ENCODE measurements around the gene ETFDH.
"Not testable (repeated sequence)": the region's sequence is repeated elsewhere in the genome, so short reads cannot be mapped to it uniquely, and the experiment has no call there.

Gene ETFDH

GRCh38 chr4:158681629-158682028 is 9.5 kb downstream of the ETFDH start:
- no peak overlapping the region for H3K27ac ChIP-seq
- TF ChIP-seq CTCF (IDR thresholded peaks at IDR 0.05) (no peak), ZFX (IDR thresholded peaks at IDR 0.05; ENCODE audit: borderline replicate concordance) (no peak)

DNA sequence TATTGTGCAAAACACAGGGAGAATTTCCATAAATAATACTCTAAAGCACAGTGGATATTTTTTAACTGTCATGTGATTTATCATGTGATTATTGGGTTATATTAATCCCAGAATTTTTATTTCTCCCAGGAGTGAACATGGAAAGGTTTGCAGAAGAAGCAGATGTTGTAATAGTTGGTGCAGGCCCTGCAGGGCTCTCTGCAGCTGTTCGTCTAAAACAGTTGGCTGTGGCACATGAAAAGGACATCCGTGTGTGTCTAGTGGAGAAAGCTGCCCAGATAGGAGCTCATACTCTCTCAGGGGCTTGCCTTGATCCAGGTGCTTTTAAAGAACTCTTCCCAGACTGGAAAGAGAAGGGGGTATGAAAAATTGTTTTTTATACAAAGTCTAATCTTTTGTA is 10.0 kb downstream of the ETFDH start:
- TF ChIP-seq ZFX (IDR thresholded peaks at IDR 0.05; ENCODE audit: borderline replicate concordance) (no peak), CTCF (IDR thresholded peaks at IDR 0.05) (no peak)

DNA sequence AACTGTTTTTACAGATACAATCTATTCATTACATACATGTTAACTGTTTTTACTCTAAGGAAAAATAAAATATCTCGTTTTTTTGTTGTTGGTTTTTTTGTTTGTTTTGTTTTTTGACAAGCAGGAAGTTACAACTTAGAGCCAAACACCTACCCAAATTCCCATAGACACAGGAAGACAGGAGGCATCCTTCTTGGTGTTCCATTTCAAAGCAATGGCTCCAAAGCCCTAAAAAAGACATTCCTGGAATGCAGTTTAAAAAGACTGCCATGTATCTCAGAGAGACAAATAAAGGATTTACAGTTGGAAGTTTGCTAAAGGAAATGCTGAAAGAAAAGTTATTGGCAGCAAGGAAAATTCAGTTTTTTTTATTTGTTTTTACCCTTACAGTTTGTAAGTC is 16.7 kb downstream of the ETFDH start:
- no peak overlapping the region for H3K27ac ChIP-seq
- TF ChIP-seq CTCF (IDR thresholded peaks at IDR 0.05) (no peak), ZFX (IDR thresholded peaks at IDR 0.05; ENCODE audit: borderline replicate concordance) (no peak)

More for the DNA sequence above, 10.0 kb downstream of the ETFDH start:
- no peak overlapping the region for H3K27ac ChIP-seq

- no peak for TF ChIP-seq ZFX (IDR thresholded peaks at IDR 0.05; ENCODE audit: borderline replicate concordance)
- TF ChIP-seq CTCF (IDR thresholded peaks at IDR 0.05), result no peak
- no peak overlapping the region for H3K27ac ChIP-seq
Measured at GRCh38 chr4:158704274-158704673, 32.2 kb downstream of the ETFDH start.

DNA sequence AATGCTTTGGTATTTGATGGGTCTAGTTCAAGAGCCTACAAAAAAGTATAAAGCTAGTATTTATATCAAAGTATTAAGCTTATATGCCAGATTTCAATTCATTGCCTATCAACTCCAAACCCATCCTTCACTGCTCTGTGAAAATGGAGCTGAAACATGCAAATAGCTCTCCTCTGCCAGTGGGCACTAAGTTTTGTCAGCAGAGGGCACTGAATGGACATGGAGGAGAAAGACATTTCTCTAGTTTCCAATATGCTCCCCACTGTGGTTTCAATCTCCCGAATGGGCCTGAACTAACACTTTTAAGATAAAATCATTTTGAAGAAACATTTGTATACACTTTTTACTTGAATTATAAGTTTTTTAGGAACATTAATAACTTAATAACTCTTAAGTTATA is 38.7 kb downstream of the ETFDH start:
- no peak overlapping the region for H3K27ac ChIP-seq
- no peak for TF ChIP-seq ZFX (IDR thresholded peaks at IDR 0.05; ENCODE audit: borderline replicate concordance)

GRCh38 chr4:158712622-158713021 is 40.5 kb downstream of the ETFDH start:
- not testable (repeated sequence) for H3K27ac ChIP-seq

- H3K27ac ChIP-seq, result no peak overlapping the region
- no peak for TF ChIP-seq ZFX (IDR thresholded peaks at IDR 0.05; ENCODE audit: borderline replicate concordance)
- TF ChIP-seq CTCF (IDR thresholded peaks at IDR 0.05), result no peak
Measured at GRCh38 chr4:158714937-158715336, 42.8 kb downstream of the ETFDH start.

DNA sequence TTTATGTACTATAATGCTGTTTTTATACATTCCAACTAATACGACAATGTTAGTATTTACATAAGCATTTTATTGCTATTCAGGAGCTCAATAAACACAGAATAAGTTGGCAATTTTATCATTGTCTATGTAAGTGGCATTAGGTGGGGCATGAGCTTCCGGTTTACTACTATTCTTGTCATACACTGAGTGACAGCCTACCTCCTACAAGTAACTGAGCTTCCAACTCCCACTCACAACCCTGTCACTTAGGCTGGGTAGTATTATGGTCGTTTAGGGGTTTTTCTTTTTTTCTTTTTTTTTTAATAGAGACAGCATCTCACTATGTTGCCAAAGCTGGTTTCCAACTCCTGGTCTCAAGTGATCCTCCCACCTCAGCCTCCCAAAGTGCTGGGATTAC is 43.7 kb downstream of the ETFDH start:
- TF ChIP-seq ZFX (IDR thresholded peaks at IDR 0.05; ENCODE audit: borderline replicate concordance) (no peak), CTCF (IDR thresholded peaks at IDR 0.05) (no peak)
- no peak overlapping the region for H3K27ac ChIP-seq
